Thyroid gland (tissue), 4 donors: Measurements from ENCODE around the gene DAB1.

Source experiments
- CTCF ChIP-seq, 6 experiments: fragments of 200-600 bp in 3 of 6; fragments of 450-650 bp in 3 of 6; sonication (generic) in 3 of 6; IDR thresholded peaks; one replicate each; pipeline ENCODE4 v1.5.1; 2016 to 2019; ENCODE audit warnings: antibody characterized with exemption in 6 of 6, mild to moderate bottlenecking in 2 of 6, inconsistent platforms in 1 of 6, moderate library complexity in 1 of 6
- POLR2A ChIP-seq, 2 donors: fragments of 450-650 bp; IDR thresholded peaks; one replicate each; pipeline ENCODE4 v1.6.1; 2017; ENCODE audit warnings: antibody characterized with exemption in 2 of 2, mild to moderate bottlenecking in 2 of 2, moderate library complexity in 1 of 2

- TF ChIP-seq CTCF (IDR thresholded peaks at IDR 0.05) (no peak), POLR2A (IDR thresholded peaks at IDR 0.05) (no peak)
Measured at GRCh38 chr1:57158604-57158998, 265.3 kb downstream of the DAB1 start.
